GM19452 (cell line): ENCODE measurements around the gene MEGF8.

ENCODE experiments used
- ATAC-seq: cut with Tn5 transposase; IDR thresholded peaks from one replicate; pipeline ENCODE4 v1.9.1; 2021; ENCODE audit not compliant: unreplicated experiment

The MEGF8 gene

GRCh38 chr19:42352301-42353259, 27.1 kb downstream of the MEGF8 start:
- no peak for ATAC-seq

GRCh38 chr19:42353341-42354015, 28.0 kb downstream of the MEGF8 start:
- no peak for ATAC-seq

- no peak for ATAC-seq
Measured at GRCh38 chr19:42355896-42356295, 30.5 kb downstream of the MEGF8 start.

- ATAC-seq = no peak
Measured at GRCh38 chr19:42356686-42357085, 31.3 kb downstream of the MEGF8 start.

- ATAC-seq = no peak
Measured at GRCh38 chr19:42357290-42357689, 31.9 kb downstream of the MEGF8 start.

- ATAC-seq = no peak
Measured at GRCh38 chr19:42360787-42361544, 35.5 kb downstream of the MEGF8 start.

GRCh38 chr19:42361545-42361910, 36.1 kb downstream of the MEGF8 start:
- ATAC-seq = no peak

- no peak for ATAC-seq
Measured at GRCh38 chr19:42362342-42362741, 36.9 kb downstream of the MEGF8 start.

- no peak for ATAC-seq
Measured at GRCh38 chr19:42362891-42363440, 37.5 kb downstream of the MEGF8 start.

- no peak for ATAC-seq
Measured at GRCh38 chr19:42363614-42364346, 38.3 kb downstream of the MEGF8 start.

GRCh38 chr19:42366673-42367072, 41.2 kb downstream of the MEGF8 start:
- ATAC-seq = no peak

- no peak for ATAC-seq
Measured at GRCh38 chr19:42367929-42368328, 42.5 kb downstream of the MEGF8 start.

- ATAC-seq = no peak
Measured at GRCh38 chr19:42368360-42368759, 42.9 kb downstream of the MEGF8 start.

- no peak for ATAC-seq
Measured at GRCh38 chr19:42368765-42369164, 43.3 kb downstream of the MEGF8 start.

- ATAC-seq = no peak
Measured at GRCh38 chr19:42369433-42370067, 44.1 kb downstream of the MEGF8 start.

GRCh38 chr19:42370068-42370520, 44.7 kb downstream of the MEGF8 start:
- no peak for ATAC-seq

- ATAC-seq = no peak
Measured at GRCh38 chr19:42370626-42371175, 45.3 kb downstream of the MEGF8 start.

GRCh38 chr19:42374826-42375376, 49.5 kb downstream of the MEGF8 start:
- no peak for ATAC-seq

- no peak for ATAC-seq
Measured at GRCh38 chr19:42375415-42376176, 50.2 kb downstream of the MEGF8 start.
